ENCODE measurements around the gene YKT6. TPM values are rescaled to one million over a fixed set of nuclear protein-coding genes. Genes with fewer than 3 reads are reported as not detected.

YKT6 gene
- total and polyA plus RNA-seq, 2 of the 8 experiments (the other 6 are each of a cell fraction or from before 2014, with no cell fraction given) = 75.3 to 103 TPM

DNA sequence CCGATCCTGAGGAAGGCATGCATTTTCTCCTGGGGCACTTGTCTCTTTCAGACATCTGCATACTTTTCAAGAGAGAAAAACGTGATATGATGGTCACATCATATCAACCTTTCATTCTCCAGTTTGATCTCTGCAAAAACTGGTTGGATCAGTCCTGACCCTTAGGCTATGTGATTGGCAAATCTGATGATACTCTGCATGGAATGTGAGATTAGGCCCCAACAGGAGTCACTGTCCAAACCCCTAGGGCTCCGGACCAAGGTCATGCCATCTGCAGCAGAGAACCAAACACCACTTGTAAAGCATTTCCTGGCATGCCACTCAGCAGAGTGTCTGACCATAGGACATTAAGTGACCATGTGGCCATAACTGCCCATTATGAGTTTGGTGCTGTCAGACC lies 20.1 kb upstream of the YKT6 start (continued):
- no peak for TF ChIP-seq RFX5 (IDR thresholded peaks at IDR 0.05; ENCODE audit: borderline replicate concordance, low read depth, low read length)
- TF ChIP-seq GABPA (IDR thresholded peaks at IDR 0.05; ENCODE audit: borderline replicate concordance, insufficient read depth, low read length) = no peak

Data from H1 (cell line).